K562 (cell line): ENCODE data around the gene AZGP1. TPM values are rescaled to one million over a fixed set of nuclear protein-coding genes. Genes with fewer than 3 reads are reported as not detected.

ENCODE experiments used
- CBFA2T2 ChIP-seq: fragments of 450-650 bp; conservative IDR thresholded peaks from 2 replicates; pipeline ENCODE4 v1.6.1; 2017; ENCODE audit warnings: mild to moderate bottlenecking
- CXXC5 ChIP-seq: fragments of 250-450 bp; sonication (Bioruptor Pico); IDR thresholded peaks from 2 replicates; pipeline ENCODE4 v1.8.0; 2022; ENCODE audit warnings: inconsistent platforms, mild to moderate bottlenecking, moderate library complexity
- GABPA ChIP-seq: fragments of 200-800 bp; sonication (Bioruptor generic); conservative IDR thresholded peaks from 2 replicates; pipeline ENCODE4 v1.6.1; 2016; ENCODE audit warnings: low read depth, missing genetic modification characterization, missing compliant biosample characterization
- HNRNPLL ChIP-seq: fragments of 200-400 bp; formaldehyde crosslinking; IDR thresholded peaks from 2 replicates; pipeline ENCODE4 v1.6.1; 2017; ENCODE audit warnings: low read length, low read depth, mild to moderate bottlenecking; ENCODE audit not compliant: poor library complexity, severe bottlenecking
- KLF6 ChIP-seq: fragments of 250-450 bp; sonication (Bioruptor Pico); IDR thresholded peaks from 2 replicates; pipeline ENCODE4 v1.4.0; 2020; ENCODE audit warnings: mild to moderate bottlenecking, moderate library complexity, borderline replicate concordance
- NFIC ChIP-seq: fragments of 450-650 bp; IDR thresholded peaks from 2 replicates; pipeline ENCODE4 v1.6.1; 2017; ENCODE audit warnings: mild to moderate bottlenecking, inconsistent platforms
- PHF8 ChIP-seq: fragments of 200-600 bp; sonication (generic); IDR thresholded peaks from 2 replicates; pipeline ENCODE4 v1.6.1; 2012; ENCODE audit warnings: mixed run types, mild to moderate bottlenecking, inconsistent platforms, low read length, moderate library complexity, borderline replicate concordance
- RBBP5 ChIP-seq: fragments of 200-600 bp; sonication (generic); IDR thresholded peaks from 2 replicates; pipeline ENCODE4 v1.6.1; 2012; ENCODE audit warnings: borderline replicate concordance, mild to moderate bottlenecking, low read length, control low read depth, inconsistent platforms; ENCODE audit not compliant: insufficient read depth, poor library complexity, severe bottlenecking
- SMARCA4 ChIP-seq: fragments of 450-650 bp; IDR thresholded peaks from 2 replicates; pipeline ENCODE4 v1.6.1; 2016
- TAF1 ChIP-seq: IDR thresholded peaks from 2 replicates; pipeline ENCODE4 v1.6.1; 2011; ENCODE audit warnings: mild to moderate bottlenecking, low read length, moderate library complexity; ENCODE audit not compliant: insufficient read depth, control insufficient read depth, severe bottlenecking; ENCODE audit errors: extremely low read depth
- TCF7 ChIP-seq: sonication (generic); IDR thresholded peaks from 2 replicates; pipeline ENCODE4 v1.6.1; 2016; ENCODE audit warnings: antibody characterized with exemption, borderline replicate concordance
- ZNF695 ChIP-seq: fragments of 450-650 bp; formaldehyde crosslinking; IDR thresholded peaks from 2 replicates; pipeline ENCODE4 v1.4.0; 2020; ENCODE audit warnings: mild to moderate bottlenecking, moderate library complexity
- polyA plus RNA-seq, 8 experiments: library from polyadenylated mRNA; depleted of rRNA in 4 of 8; stranded (reverse) in 5 of 8; unstranded in 3 of 8; fragments of >200 nt; fragmentation: Nextera tagmentation in 2 of 8; fragmentation: Illumina TruSeq in 1 of 8; extraction: Ambion mirVana in 2 of 8; extraction: Trizol in 1 of 8; gene quantifications; 2 replicates each; pipeline versions ENCODE4 v1.2.1 to v1.2.3, GENCODE V29; 2011 to 2014; ENCODE audit warnings: inconsistent platforms in 1 of 8, missing spikeins in 1 of 8
- total RNA-seq, 7 experiments: library from RNA; depleted of rRNA in 6 of 7; stranded (reverse); fragments of >200 nt in 6 of 7; fragmentation: Illumina TruSeq in 2 of 7; extraction: Trizol in 2 of 7; gene quantifications; 2 replicates each; pipeline versions ENCODE4 v1.2.1 to v1.2.3, GENCODE V29; 2011 to 2021; ENCODE audit warnings: low replicate concordance in 1 of 7
- TF ChIP-seq, protein P1 (sequence below): fragments of 250-450 bp; sonication (Bioruptor Pico); IDR thresholded peaks from 2 replicates; pipeline ENCODE4 v1.8.0; 2021; ENCODE audit warnings: borderline replicate concordance, mild to moderate bottlenecking, moderate library complexity; ENCODE audit not compliant: poor library complexity, severe bottlenecking
- TF ChIP-seq, protein P2 (sequence below): sonication (generic); formaldehyde crosslinking; IDR thresholded peaks from 2 replicates; pipeline ENCODE4 v1.8.1; 2023; ENCODE audit warnings: missing genetic modification reagents, mild to moderate bottlenecking, borderline replicate concordance
- TF ChIP-seq, protein P3 (sequence below): fragments of 450-650 bp; IDR thresholded peaks from 2 replicates; pipeline ENCODE4 v1.6.1; 2016; ENCODE audit warnings: antibody characterized with exemption
- TF ChIP-seq, protein P4 (sequence below): fragments of 250-450 bp; sonication (Bioruptor Pico); IDR thresholded peaks from 2 replicates; pipeline ENCODE4 v1.5.0; 2021

Gene AZGP1
- total and polyA plus RNA-seq, 9 of the 15 experiments (the other 6 are each of a cell fraction or from before 2014, with no cell fraction given), result 0.18 to 0.53 TPM; not detected in 7

DNA sequence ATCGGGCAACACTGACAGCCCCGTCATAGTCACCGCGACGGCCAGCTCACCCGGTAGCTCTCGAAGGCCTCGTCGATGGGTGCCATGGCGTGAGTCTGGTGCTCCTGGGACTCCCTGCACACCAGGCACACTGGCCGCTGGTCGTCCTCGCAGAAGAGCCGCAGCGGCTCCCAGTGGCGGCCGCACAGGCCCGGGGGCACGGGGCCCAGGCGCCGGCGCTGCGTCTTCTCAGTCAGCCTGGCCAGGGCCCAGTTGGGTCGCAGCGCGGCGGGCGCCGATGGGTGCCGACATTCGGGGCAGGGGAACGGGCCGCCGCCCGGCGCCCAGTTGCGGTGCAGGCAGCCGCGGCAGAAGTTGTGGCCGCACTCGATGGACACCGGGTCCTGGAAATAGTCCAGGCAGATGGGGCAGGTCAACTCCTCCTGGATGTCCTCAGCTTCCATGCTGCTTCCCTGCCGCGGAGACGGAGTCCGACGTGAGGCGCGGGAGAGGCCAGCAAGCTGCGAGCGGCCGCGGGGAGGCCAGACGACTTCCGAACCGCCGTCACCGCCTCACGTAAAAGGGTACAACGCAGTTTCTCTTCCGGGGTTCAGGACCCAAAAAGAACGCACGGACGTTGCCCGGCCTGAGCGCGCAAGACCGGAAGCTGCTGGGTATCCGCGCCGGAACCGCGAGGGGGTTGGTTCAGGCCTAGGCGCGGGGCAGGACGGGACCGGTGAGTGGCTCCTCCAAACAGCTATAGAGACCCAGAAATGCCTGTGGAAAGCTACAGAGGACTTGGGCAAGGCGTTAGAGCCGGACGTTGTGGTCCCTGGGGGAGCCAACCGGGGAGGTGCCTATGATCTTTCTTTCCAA, 56.6 kb downstream of the AZGP1 start, which contains the start of gene TRIM4 (continued):
- TF ChIP-seq HNRNPLL, result peak; percentile 77
- no peak for TF ChIP-seq CBFA2T2
- no peak for TF ChIP-seq KLF6
- TF ChIP-seq CXXC5, result peak; percentile 96
- TF ChIP-seq GABPA (tag), result peak; percentile 97
- no peak for TF ChIP-seq ZNF695
- TF ChIP-seq NFIC, result peak; percentile 74
- peak; percentile 98 for TF ChIP-seq PHF8
- TF ChIP-seq, protein P1, sequence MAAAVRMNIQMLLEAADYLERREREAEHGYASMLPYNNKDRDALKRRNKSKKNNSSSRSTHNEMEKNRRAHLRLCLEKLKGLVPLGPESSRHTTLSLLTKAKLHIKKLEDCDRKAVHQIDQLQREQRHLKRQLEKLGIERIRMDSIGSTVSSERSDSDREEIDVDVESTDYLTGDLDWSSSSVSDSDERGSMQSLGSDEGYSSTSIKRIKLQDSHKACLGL (CRISPR knock-in tag), result no peak
- TF ChIP-seq, protein P2, sequence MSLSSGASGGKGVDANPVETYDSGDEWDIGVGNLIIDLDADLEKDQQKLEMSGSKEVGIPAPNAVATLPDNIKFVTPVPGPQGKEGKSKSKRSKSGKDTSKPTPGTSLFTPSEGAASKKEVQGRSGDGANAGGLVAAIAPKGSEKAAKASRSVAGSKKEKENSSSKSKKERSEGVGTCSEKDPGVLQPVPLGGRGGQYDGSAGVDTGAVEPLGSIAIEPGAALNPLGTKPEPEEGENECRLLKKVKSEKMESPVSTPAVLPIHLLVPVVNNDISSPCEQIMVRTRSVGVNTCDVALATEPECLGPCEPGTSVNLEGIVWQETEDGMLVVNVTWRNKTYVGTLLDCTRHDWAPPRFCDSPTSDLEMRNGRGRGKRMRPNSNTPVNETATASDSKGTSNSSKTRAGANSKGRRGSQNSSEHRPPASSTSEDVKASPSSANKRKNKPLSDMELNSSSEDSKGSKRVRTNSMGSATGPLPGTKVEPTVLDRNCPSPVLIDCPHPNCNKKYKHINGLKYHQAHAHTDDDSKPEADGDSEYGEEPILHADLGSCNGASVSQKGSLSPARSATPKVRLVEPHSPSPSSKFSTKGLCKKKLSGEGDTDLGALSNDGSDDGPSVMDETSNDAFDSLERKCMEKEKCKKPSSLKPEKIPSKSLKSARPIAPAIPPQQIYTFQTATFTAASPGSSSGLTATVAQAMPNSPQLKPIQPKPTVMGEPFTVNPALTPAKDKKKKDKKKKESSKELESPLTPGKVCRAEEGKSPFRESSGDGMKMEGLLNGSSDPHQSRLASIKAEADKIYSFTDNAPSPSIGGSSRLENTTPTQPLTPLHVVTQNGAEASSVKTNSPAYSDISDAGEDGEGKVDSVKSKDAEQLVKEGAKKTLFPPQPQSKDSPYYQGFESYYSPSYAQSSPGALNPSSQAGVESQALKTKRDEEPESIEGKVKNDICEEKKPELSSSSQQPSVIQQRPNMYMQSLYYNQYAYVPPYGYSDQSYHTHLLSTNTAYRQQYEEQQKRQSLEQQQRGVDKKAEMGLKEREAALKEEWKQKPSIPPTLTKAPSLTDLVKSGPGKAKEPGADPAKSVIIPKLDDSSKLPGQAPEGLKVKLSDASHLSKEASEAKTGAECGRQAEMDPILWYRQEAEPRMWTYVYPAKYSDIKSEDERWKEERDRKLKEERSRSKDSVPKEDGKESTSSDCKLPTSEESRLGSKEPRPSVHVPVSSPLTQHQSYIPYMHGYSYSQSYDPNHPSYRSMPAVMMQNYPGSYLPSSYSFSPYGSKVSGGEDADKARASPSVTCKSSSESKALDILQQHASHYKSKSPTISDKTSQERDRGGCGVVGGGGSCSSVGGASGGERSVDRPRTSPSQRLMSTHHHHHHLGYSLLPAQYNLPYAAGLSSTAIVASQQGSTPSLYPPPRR (CRISPR knock-in tag), result no peak
- TF ChIP-seq TCF7, result 0 out of 2 replicates have a peak, but pooled peaks have one; percentile 10
- TF ChIP-seq TAF1, result peak; percentile 90
- no peak for TF ChIP-seq SMARCA4
- TF ChIP-seq RBBP5, result peak; percentile 97
- TF ChIP-seq, protein P3, sequence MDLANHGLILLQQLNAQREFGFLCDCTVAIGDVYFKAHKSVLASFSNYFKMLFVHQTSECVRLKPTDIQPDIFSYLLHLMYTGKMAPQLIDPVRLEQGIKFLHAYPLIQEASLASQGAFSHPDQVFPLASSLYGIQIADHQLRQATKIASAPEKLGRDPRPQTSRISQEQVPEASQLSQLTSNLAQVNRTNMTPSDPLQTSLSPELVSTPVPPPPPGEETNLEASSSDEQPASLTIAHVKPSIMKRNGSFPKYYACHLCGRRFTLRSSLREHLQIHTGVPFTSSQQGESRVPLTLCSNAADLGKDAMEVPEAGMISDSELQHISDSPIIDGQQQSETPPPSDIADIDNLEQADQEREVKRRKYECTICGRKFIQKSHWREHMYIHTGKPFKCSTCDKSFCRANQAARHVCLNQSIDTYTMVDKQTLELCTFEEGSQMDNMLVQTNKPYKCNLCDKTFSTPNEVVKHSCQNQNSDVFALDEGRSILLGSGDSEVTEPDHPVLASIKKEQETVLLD, result peak; percentile 53; the same call in 1 of the 2 replicates
- TF ChIP-seq, protein P4, sequence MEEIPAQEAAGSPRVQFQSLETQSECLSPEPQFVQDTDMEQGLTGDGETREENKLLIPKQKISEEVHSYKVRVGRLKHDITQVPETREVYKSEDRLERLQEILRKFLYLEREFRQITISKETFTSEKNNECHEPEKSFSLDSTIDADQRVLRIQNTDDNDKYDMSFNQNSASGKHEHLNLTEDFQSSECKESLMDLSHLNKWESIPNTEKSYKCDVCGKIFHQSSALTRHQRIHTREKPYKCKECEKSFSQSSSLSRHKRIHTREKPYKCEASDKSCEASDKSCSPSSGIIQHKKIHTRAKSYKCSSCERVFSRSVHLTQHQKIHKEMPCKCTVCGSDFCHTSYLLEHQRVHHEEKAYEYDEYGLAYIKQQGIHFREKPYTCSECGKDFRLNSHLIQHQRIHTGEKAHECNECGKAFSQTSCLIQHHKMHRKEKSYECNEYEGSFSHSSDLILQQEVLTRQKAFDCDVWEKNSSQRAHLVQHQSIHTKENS (CRISPR knock-in tag), result no peak
